ENCODE measurements around the gene GADL1. TPM values are rescaled to one million over a fixed set of nuclear protein-coding genes. Genes with fewer than 3 reads are reported as not detected.

Gene GADL1
- total RNA-seq, 1 experiment from 2014 or later = 0.09 TPM

GRCh38 chr3:30813734-30814133 is 80.7 kb downstream of the GADL1 start:
- TF ChIP-seq, protein P1, sequence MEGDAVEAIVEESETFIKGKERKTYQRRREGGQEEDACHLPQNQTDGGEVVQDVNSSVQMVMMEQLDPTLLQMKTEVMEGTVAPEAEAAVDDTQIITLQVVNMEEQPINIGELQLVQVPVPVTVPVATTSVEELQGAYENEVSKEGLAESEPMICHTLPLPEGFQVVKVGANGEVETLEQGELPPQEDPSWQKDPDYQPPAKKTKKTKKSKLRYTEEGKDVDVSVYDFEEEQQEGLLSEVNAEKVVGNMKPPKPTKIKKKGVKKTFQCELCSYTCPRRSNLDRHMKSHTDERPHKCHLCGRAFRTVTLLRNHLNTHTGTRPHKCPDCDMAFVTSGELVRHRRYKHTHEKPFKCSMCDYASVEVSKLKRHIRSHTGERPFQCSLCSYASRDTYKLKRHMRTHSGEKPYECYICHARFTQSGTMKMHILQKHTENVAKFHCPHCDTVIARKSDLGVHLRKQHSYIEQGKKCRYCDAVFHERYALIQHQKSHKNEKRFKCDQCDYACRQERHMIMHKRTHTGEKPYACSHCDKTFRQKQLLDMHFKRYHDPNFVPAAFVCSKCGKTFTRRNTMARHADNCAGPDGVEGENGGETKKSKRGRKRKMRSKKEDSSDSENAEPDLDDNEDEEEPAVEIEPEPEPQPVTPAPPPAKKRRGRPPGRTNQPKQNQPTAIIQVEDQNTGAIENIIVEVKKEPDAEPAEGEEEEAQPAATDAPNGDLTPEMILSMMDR (conservative IDR thresholded peaks at IDR 0.05) = no peak
- no peak overlapping the region for H2AFZ ChIP-seq (ENCODE audit: low read length)
- no peak overlapping the region for H2BK15ac ChIP-seq (ENCODE audit: low read depth, low read length)
- no peak overlapping the region for H2BK5ac ChIP-seq (ENCODE audit: insufficient read length, low read length)
- no peaks in the 10 kb centered on the region for H3K36me3 Mint-ChIP-seq (ENCODE audit: insufficient read depth in 1 of 3, low read depth in 3 of 3)
- no peak overlapping the region for H3K18ac ChIP-seq (ENCODE audit: insufficient read length, low read depth, low read length)
- H3K14ac ChIP-seq (ENCODE audit: insufficient read depth, low read length) = no peak overlapping the region
- no peak overlapping the region for H3T11ph ChIP-seq (ENCODE audit: low read length)
- no peak overlapping the region for H2BK20ac ChIP-seq (ENCODE audit: low read depth, low read length, poor library complexity, severe bottlenecking)
- H3K56ac ChIP-seq (ENCODE audit: insufficient read length, low read depth, low read length) = no peak overlapping the region
- no peak overlapping the region for H3K27ac Mint-ChIP-seq
- no peak overlapping the region for H2BK12ac ChIP-seq (ENCODE audit: insufficient read length, low read depth, low read length)
- no peaks in the 10 kb centered on the region for H3K27me3 ChIP-seq (ENCODE audit: insufficient read depth, low read length)
- no CpG with 5 or more reads among the region's 4 CpGs for WGBS (ENCODE audit: extremely low coverage, insufficient read length, low lambda C conversion rate)
- H3K4ac ChIP-seq (ENCODE audit: low read depth, low read length) = no peak overlapping the region
- no peaks in the 10 kb centered on the region for H3K23me2 ChIP-seq (ENCODE audit: insufficient read length, low read depth, low read length, poor library complexity, severe bottlenecking)
- no peak overlapping the region for H4K5ac ChIP-seq (ENCODE audit: insufficient read length, low read depth, low read length)
- H3K23ac ChIP-seq (ENCODE audit: insufficient read length, low read depth, low read length) = no peak overlapping the region
- DNase-seq = no peak
- H3K9me3 Mint-ChIP-seq = no peaks in the 10 kb centered on the region
- H2AK5ac ChIP-seq (ENCODE audit: insufficient read length, low read length) = no peak overlapping the region
- peaks cover 4 to 6% of the 10 kb centered on the region in 2 experiments for H3K4me1 Mint-ChIP-seq
- H4K8ac ChIP-seq (replicated peaks; ENCODE audit: insufficient read length, low read depth, low read length) = no peak overlapping the region
- no peaks in the 10 kb centered on the region for H3K79me1 ChIP-seq (ENCODE audit: insufficient read depth, low read depth, low read length, poor library complexity, severe bottlenecking)
- no peaks in the 10 kb centered on the region; the same call in 1 of the 2 replicates for H3K4me1 ChIP-seq (ENCODE audit: insufficient read depth, low read length)
- H3K4me3 Mint-ChIP-seq = no peak overlapping the region
- H3K27ac ChIP-seq (ENCODE audit: insufficient read length, low read depth, low read length) = no peak overlapping the region
- H4K91ac ChIP-seq (ENCODE audit: insufficient read length, low read depth, low read length) = no peak overlapping the region
- H3K27me3 Mint-ChIP-seq (ENCODE audit: low read depth) = no peaks in the 10 kb centered on the region
- H3K4me2 ChIP-seq (ENCODE audit: insufficient read depth, insufficient read length, low read length) = no peak overlapping the region
- no peak overlapping the region for H2BK120ac ChIP-seq (ENCODE audit: low read depth, low read length, poor library complexity, severe bottlenecking)
- H3K9me3 ChIP-seq (ENCODE audit: control insufficient read depth, low read depth, low read length) = no peaks in the 10 kb centered on the region
- no peak overlapping the region for H3K9ac ChIP-seq (ENCODE audit: extremely low read depth, insufficient read length, low read length)
- H4K20me1 ChIP-seq (ENCODE audit: control insufficient read depth, insufficient read depth, insufficient read length) = no peaks in the 10 kb centered on the region
- no peaks in the 10 kb centered on the region for H3K79me2 ChIP-seq (ENCODE audit: insufficient read depth, low read length)

Measured in H9 (cell line).